Measurements from ENCODE around the gene PCNX3. TPM values are rescaled to one million over a fixed set of nuclear protein-coding genes. Genes with fewer than 3 reads are reported as not detected.

PCNX3 gene
- total RNA-seq, 2 donors from 2014 or later = 16.1 to 21.8 TPM

DNA sequence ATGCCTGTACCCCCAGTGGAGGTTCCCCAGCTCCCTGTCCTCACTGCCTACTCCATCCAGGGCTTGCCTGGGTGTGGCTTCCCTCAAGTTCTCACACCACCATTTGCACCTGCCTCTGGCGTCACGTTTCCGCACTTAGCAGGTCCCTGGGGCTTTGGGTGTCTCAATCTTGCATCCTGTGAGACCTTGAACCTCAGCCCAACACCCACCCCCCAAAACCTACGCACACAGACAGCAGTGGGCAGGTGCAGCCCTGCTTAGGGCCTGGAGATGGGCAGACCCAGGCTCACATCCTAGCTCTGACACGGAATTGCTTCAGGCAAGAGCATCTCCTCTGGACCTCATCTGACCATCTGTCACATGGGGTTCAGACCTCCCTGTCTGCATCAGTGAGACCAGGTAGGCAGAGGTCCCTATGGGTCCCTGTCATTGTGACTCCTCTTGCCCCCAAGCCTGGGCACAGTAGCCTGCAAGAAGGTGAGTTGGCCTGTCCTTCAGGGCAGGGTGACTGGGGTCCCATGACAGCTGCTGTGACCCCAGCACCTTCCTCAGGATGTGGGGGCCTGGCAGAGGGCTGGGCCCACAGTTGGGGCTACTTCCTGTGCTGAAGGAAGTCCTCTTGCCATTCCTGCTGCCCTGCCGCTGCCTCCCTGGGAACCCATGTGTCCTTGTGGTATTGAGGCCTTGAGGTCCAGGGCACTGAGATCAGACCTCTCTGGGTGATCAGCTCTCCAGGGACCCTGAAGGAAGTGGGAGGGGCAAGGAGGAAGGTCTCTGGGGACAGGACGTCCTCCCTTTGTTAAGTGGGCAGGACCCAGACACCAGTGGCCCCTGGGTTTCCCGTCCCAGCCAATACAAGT, 24.3 kb downstream of the PCNX3 start:
- Histone ChIP-seq H3K27me3 (no peaks in the 10 kb centered on the region), H3K4me3 (peak overlapping the region in 1 of 2 donors; percentile 18), H3K36me3 (peaks cover 27% of the 10 kb centered on the region), H3K4me1 (peaks cover 0 to 55% of the 10 kb centered on the region in 2 donors), H3K9me3 (no peaks in the 10 kb centered on the region), H3K27ac (peak overlapping the region; percentile 86 to 90)
- TF ChIP-seq, protein P1, sequence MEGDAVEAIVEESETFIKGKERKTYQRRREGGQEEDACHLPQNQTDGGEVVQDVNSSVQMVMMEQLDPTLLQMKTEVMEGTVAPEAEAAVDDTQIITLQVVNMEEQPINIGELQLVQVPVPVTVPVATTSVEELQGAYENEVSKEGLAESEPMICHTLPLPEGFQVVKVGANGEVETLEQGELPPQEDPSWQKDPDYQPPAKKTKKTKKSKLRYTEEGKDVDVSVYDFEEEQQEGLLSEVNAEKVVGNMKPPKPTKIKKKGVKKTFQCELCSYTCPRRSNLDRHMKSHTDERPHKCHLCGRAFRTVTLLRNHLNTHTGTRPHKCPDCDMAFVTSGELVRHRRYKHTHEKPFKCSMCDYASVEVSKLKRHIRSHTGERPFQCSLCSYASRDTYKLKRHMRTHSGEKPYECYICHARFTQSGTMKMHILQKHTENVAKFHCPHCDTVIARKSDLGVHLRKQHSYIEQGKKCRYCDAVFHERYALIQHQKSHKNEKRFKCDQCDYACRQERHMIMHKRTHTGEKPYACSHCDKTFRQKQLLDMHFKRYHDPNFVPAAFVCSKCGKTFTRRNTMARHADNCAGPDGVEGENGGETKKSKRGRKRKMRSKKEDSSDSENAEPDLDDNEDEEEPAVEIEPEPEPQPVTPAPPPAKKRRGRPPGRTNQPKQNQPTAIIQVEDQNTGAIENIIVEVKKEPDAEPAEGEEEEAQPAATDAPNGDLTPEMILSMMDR (IDR thresholded peaks at IDR 0.05) = no peak
- DNase-seq (ENCODE audit: low spot score) = no peak

DNA sequence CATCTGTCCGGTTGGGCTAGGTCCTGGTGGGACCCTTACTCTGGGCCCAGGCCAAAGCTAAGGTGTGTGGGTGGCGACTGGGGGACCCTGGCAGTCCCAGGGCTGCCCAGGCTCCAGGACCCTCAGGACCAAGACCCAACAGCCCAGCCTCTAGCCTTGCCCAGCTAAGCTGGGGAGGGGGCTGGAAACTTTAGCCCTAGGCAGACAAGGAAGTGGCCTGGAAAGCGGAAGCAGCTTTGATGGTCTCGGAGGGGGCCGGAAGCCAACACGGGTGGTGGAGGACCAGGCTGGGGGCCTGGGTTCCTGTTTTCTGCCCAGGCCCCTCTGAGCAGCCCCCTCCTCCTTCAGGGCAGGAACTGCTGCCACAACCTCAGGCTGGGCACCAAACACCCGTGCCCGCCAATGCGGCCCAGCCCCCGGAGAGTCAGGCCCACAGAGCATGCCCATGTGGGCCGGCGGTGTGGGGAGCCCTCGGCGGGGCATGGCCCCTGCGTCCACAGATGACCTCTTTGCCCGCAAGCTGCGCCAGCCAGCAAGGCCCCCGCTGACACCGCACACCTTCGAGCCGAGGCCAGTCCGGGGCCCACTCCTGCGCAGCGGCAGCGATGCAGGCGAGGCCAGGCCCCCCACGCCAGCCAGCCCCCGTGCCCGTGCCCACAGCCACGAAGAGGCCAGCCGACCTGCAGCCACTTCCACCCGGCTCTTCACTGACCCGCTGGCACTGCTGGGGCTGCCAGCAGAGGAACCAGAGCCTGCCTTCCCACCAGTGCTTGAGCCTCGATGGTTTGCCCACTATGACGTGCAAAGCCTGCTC, 25.1 kb downstream of the PCNX3 start:
- Histone ChIP-seq H3K36me3 (peaks cover 22% of the 10 kb centered on the region), H3K4me1 (peaks cover 0 to 55% of the 10 kb centered on the region in 2 donors), H3K27ac (peak overlapping the region; percentile 62 to 86), H3K9me3 (no peaks in the 10 kb centered on the region), H3K4me3 (peak overlapping the region in 1 of 2 donors; percentile 18), H3K27me3 (no peaks in the 10 kb centered on the region)
- TF ChIP-seq, protein P1 (IDR thresholded peaks at IDR 0.05) = no peak
- no peak for DNase-seq (ENCODE audit: low spot score)

DNA sequence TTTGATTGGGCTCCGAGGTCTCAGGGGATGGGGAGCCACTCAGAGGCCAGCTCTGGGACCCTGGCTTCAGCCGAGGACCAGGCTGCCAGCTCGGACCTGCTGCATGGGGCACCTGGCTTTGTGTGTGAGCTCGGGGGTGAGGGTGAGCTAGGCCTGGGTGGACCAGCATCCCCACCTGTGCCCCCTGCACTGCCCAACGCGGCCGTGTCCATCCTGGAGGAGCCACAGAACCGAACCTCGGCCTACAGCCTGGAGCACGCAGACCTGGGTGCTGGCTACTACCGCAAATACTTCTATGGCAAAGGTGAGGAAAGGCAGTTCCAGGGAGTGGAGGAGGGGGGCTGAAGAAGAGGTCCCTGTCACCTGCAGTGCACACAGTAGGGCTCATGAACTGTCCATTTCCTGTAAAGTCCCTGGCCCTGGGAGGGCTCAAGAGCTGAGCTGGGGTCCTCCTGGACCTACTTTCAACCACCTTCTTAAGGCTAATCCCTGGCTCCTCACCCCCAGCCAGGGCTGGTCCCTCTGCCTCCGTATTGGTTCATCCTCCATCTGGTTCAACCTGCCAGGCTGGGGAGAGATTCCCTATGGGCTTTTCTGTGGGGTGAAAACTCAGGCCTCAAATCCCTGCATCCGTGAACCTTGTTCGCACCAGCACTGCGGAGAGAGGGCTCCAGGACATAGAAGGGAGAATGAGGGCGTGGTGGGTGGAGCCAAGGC, 25.9 kb downstream of the PCNX3 start:
- Histone ChIP-seq H3K4me1 (peaks cover 0 to 55% of the 10 kb centered on the region in 2 donors), H3K4me3 (peak overlapping the region in 1 of 2 donors; percentile 18), H3K27me3 (no peaks in the 10 kb centered on the region), H3K9me3 (no peaks in the 10 kb centered on the region), H3K36me3 (peaks cover 15% of the 10 kb centered on the region), H3K27ac (peak overlapping the region in 1 of 2 donors; percentile 62)
- DNase-seq (ENCODE audit: low spot score) = no peak
- TF ChIP-seq, protein P1 (IDR thresholded peaks at IDR 0.05) = no peak

DNA sequence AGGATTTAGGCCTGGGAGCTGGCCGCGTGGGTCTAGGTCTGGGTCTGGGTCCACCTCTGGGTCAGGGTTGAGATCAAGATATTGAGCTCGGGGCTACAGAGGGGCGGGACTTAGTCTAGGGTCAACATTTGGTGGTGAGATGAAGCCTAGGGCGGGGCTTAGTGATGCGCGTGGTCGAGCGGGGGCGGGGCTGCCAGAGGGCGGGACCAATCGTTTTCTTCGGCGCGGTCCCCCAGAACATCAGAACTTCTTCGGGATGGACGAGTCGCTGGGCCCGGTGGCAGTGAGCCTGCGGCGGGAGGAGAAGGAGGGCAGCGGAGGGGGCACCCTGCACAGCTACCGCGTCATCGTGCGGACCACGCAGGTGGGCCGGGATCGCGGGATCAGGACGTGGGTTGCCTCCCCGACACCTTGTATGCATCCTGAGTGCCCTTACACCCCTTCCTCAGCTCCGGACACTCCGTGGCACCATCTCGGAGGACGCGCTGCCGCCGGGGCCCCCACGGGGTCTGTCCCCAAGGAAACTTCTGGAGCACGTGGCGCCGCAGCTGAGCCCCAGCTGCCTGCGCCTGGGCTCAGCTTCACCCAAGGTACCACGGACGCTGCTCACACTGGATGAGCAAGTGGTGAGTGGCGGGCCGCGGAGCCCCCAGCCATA, 26.6 kb downstream of the PCNX3 start:
- Histone ChIP-seq H3K4me1 (peaks cover 0 to 49% of the 10 kb centered on the region in 2 donors), H3K27me3 (no peaks in the 10 kb centered on the region), H3K9me3 (no peaks in the 10 kb centered on the region), H3K27ac (no peak overlapping the region), H3K36me3 (peaks cover 8% of the 10 kb centered on the region), H3K4me3 (no peak overlapping the region)
- no peak for DNase-seq (ENCODE audit: low spot score)
- TF ChIP-seq, protein P1 (IDR thresholded peaks at IDR 0.05) = no peak

DNA sequence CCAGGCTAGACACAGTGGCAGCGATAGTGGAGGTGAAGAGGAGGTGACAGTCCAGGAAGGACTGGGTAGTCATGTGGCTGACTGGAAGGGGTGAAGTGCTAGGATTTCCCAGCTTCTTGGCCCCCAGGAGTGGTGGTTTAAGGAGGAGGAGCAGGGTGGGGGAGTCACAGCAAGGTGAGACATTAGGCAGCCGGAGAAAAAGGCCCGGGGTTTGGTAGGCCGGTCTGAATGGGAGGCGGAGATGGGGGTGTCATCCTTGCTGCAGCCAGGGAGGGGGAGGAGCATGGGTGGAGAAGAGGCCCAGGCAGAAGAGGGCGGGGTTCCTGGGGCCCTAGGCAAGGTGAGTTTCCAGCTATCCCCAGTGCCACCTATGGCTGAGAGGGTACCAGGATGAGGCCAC, 28.4 kb downstream of the PCNX3 start:
- H3K36me3 ChIP-seq = peaks cover 12% of the 10 kb centered on the region
- no peak for DNase-seq (ENCODE audit: low spot score)

More for the DNA sequence above, 28.4 kb downstream of the PCNX3 start:
- Histone ChIP-seq H3K9me3 (no peaks in the 10 kb centered on the region), H3K4me1 (peaks cover 0 to 36% of the 10 kb centered on the region in 2 donors), H3K27me3 (no peaks in the 10 kb centered on the region), H3K4me3 (no peak overlapping the region), H3K27ac (no peak overlapping the region)
- TF ChIP-seq, protein P1 (IDR thresholded peaks at IDR 0.05) = no peak
